Neural progenitor cell (in vitro differentiated cells): ENCODE data around the gene CUTC.

Experiments used
- CTCF ChIP-seq: fragments of 200-600 bp; sonication (generic); IDR thresholded peaks from 2 replicates; pipeline ENCODE4 v1.5.1; 2017; ENCODE audit warnings: antibody characterized with exemption, mild to moderate bottlenecking
- EZH2 ChIP-seq: fragments of 200-600 bp; sonication (generic); IDR thresholded peaks from 2 replicates; pipeline ENCODE4 v1.6.1; 2017; ENCODE audit warnings: antibody characterized with exemption, mild to moderate bottlenecking, moderate library complexity
- EZH2phosphoT487 ChIP-seq: fragments of 200-600 bp; sonication (generic); IDR thresholded peaks from 2 replicates; pipeline ENCODE4 v1.6.1; 2017; ENCODE audit warnings: antibody characterized with exemption

DNA sequence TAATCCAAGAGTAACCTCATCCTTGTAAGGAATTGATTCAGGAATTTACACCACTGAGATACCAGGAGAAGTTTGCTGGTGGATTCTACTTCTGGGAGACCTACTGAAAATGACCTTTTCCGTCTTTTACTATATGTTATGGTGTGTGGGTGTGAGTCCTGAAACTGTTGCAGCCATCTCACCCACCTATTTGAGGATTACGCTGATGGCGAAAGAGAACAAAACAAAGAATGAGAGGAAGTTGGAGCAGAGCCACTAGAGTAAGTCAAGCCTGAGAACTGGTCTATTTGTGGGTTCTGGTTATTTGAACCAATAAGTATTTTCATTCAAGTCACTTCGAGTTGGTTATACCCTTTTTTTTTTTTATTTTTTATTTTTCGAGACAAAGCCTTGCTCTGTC, 37.7 kb downstream of the CUTC start:
- TF ChIP-seq CTCF (no peak), EZH2 (no peak), EZH2phosphoT487 (no peak)
